Erythroblast (primary cell): ENCODE data around the gene NOS1AP.

ENCODE experiments used
- GATA1 ChIP-seq: IDR thresholded peaks from 2 replicates; pipeline ENCODE4 v1.6.1; 2011; ENCODE audit warnings: low read depth, mild to moderate bottlenecking, control low read depth, low read length, moderate library complexity
- POLR2A ChIP-seq: IDR thresholded peaks from 2 replicates; pipeline ENCODE4 v1.6.1; 2011; ENCODE audit warnings: mild to moderate bottlenecking, low read length

DNA sequence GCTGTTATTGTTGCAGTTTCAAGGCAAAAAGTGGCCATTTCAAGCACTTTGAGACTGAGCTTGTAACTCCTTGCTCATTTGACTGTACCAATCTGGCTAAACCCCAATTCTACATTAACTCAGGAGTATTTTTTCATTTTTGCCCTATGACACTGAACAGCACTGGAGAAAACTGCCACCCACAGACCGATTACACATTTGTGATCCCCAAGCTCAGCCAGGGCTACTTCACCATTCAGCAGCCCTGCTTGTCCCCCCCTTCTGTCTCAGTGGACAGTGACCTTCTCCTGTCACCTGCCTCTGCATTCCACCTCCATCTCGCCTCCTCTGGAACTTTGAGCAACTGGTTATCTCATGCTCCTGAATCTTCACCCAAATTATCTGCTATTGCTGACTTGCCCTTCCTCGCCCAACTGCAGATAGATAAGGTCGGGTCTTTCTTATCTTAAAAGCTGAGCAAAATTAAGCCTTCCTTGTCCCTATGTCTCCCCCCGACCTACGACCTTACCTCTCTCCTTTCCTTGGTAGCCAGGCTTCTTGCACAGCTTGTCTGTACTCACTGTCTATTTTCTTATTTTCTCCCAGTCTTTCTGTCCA lies 281.9 kb downstream of the NOS1AP start:
- TF ChIP-seq POLR2A (no peak), GATA1 (no peak)
